GM18907 (cell line): ENCODE measurements around the gene POU5F1.
A peak's percentile ranks its signal among the peaks of the same experiment; 100 is the strongest.
"Not testable (repeated sequence)": the region's sequence is repeated elsewhere in the genome, so short reads cannot be mapped to it uniquely, and the experiment has no call there.

Source experiments
- ATAC-seq: cut with Tn5 transposase; IDR thresholded peaks from one replicate; pipeline ENCODE4 v1.9.1; 2021; ENCODE audit warnings: mild to moderate bottlenecking, moderate library complexity; ENCODE audit not compliant: unreplicated experiment

The POU5F1 gene

GRCh38 chr6:31192431-31193105 lies 22.1 kb upstream of the POU5F1 start:
- ATAC-seq, result not testable (repeated sequence)

GRCh38 chr6:31190488-31190887 lies 20.0 kb upstream of the POU5F1 start:
- peak; percentile 71 for ATAC-seq

DNA sequence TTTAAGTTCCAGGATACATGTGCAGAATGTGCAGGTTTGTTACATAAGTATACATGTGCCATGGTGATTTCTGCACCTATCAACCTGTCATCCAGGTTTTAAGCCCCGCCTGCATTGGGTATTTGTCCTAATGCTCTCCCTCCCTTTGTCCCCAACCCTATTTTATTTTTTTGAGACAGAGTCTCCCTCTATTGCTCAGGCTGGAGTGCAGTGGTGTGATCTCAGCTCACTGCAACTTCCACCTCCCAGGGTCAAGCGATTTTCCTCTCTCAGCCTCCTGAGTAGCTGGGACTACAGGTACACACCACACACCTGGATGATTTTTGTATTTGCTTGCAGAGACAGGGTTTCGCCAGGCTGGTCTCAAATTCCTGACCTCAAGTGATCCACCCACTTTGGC lies 18.7 kb upstream of the POU5F1 start:
- ATAC-seq, result not testable (repeated sequence)

DNA sequence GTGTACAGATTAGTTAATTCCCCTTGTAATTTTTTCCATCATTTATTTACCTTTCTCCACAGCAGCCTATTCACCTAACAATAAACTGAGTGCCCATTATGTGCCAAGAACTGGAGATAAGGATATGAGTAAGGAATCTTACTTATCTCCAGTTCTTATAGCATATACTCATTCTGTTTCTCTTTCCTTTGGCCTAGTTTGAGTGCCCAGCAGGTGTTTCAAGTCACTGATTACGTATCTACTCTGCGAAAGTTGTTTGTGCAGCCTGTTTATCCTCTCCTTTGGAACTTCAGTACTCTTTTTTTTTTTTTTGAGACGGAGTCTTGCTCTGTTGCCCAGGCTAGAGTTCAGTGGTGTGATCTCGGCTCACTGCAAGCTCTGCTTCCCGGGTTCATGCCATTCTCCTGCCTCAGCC lies 17.3 kb upstream of the POU5F1 start:
- no peak for ATAC-seq

- ATAC-seq, result no peak
These were observed 15.7 kb upstream of the POU5F1 start for GRCh38 chr6:31186052-31186734.

- ATAC-seq, result not testable (repeated sequence)
These were observed 15.2 kb upstream of the POU5F1 start for GRCh38 chr6:31185695-31186051.

DNA sequence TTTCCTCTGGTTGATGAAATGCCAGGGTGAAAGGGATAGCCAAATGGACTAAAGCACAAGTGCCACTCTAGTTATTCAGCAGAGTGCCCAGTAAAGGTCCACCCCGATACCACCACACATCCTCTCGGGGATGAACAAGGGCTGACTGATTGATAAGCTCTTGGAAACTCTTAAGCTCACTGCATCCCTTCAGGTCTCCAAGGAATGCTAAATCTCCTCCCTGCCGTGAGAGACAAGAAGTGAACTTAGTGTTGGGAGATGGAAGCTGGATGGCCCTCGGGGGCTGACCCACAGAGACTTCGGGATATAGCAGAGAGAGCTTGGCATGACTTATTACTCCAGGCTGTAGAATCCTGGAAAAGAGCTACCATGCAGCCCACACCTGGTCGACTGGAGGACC lies 13.4 kb upstream of the POU5F1 start:
- ATAC-seq, result not testable (repeated sequence)

DNA sequence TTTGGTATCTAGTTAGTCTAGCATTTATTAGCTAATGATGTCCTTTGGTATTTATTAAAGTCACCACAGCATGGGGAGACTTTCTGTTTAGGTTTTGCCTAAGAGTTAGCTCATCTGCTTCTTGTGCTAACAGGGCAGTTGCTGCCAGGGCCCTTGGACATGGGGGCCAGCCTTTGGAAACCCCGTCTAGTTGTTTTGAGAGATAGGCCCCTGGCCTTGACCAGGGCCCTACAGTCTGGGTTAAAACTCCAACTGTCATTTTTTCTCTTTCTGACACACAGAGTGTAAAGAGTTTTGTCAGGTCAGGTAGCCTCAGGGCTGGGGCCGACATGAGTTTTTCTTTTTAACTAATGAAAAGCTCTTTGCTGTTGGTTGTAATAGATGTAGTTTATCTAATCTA lies 12.8 kb upstream of the POU5F1 start:
- not testable (repeated sequence) for ATAC-seq

DNA sequence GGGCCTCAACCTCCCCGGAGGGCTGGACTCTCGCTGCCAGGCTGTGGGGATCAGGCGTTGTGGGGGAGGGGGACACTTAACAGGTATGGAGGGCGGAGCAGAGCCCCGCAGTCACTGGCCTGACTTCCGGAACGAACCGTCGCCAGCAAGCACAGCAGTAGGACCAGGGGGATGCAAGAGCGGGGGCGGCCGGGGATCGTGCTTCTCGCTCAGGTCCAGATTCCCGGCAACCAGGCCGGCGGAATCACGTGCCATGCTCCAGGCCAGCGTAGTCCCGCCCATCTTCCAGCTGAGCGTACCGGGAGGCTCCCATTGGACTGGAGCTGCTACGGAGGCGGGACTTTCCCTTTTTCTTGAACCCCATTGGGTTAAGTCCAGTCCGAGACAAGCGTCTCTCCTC lies 10.0 kb upstream of the POU5F1 start:
- ATAC-seq, result no peak

GRCh38 chr6:31179896-31180295 lies 9.4 kb upstream of the POU5F1 start:
- no peak for ATAC-seq

GRCh38 chr6:31179042-31179386 lies 8.5 kb upstream of the POU5F1 start:
- ATAC-seq, result no peak

GRCh38 chr6:31178143-31179041 lies 7.9 kb upstream of the POU5F1 start:
- ATAC-seq, result no peak

DNA sequence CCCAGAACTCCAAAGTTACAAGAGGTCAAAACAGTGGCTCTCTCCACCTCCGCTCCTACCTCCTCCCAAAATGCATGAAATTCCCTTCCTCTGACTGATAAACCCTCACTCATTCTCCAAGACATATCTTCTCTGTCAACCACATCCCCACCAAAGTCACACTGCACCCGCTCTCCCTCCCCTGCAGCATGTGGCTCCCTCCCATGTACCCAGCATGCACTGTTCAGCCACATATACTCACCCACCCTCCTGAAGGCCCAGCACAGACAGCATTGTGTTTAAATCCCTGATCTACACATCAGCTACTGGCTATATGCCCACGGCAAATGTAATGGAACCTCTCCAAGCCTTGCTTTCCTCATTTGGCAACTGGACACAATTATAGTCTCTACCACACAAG lies 5.5 kb upstream of the POU5F1 start:
- no peak for ATAC-seq

DNA sequence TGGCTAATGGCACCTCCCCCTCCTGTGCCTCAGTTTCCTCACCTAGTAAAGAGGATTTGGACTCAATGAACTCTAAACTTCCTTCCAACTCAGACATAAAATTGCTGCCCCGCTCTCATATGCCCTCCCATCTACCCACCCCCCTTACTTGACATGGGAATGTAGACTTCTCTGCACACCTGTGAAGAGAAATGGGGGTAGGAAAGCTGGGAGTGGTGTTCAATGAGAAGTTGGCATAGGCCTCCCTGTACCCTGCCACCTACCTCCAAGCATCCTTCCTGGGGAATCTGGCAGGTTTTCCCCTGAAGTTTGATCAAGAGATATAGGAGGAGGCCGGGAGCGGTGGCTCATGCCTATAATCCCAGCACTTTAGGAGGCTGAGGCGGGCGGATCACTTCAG lies 3.9 kb upstream of the POU5F1 start:
- ATAC-seq, result no peak

DNA sequence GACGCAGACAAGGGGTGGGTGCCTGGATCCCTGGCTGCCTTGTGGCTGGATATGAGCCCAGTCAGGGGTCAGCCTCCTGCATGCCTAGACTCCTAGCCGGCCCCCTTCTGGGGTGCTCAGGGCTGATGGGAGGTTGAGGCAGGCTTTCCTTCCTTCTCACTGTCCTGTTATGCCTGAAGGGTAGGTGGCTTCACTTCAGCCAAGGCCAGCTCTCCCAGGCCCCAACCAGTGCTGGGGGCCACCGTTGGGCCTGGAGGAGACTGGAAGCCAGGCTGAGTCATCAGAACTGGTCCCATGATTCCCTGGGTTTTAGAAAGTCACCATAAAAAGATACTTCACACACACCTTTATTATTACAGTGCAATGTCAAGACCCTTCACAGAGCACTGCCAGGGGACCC lies 2.9 kb upstream of the POU5F1 start:
- no peak for ATAC-seq

GRCh38 chr6:31172973-31173384 lies 2.5 kb upstream of the POU5F1 start:
- ATAC-seq, result no peak

DNA sequence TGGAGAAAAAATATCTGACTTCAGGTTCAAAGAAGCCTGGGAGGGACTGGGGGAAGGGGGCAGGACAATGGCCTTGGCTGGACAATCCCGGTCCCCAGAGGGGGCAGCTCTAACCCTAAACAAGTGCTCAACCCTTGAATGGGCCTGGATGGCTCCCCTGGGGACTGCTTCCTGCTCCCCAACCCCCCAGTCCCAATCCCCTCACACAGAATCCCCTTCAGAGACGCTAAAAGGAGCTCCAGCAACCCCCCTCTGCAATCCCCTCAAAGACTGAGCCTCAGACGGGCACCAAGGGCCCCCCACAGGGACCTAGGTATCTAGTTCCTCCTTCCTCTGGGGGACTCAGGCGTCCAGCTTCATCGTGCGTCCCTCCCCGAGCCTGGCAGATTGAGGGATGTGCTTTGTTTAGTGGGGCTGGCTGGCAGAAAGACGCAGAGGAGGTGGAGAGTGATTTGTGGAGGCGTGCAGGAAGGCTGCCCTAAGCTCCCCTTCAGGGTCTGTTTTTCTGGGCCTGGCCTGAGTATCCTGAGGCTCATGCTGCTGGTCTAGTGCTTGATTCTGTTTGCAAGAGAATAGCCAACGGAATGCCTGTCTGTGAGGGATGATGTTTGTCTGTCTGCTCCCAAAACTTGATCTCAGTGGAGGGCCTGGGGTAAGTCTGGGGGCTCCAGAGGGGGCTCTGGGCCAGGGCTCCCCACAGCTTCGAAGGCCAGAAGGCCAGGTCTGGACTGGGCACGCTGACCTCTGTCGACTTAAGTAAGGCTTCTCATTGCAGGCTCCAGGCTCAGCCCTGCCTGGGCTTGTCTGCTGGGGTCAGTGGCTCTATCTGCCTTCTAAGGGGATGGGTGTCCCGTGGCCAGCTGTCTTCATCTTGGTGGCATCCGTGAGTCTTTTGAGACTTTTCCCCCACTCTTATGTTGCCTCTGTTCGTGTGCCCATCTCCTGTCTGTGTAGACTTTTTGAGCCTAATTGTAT lies 1.7 kb upstream of the POU5F1 start:
- ATAC-seq, result no peak

DNA sequence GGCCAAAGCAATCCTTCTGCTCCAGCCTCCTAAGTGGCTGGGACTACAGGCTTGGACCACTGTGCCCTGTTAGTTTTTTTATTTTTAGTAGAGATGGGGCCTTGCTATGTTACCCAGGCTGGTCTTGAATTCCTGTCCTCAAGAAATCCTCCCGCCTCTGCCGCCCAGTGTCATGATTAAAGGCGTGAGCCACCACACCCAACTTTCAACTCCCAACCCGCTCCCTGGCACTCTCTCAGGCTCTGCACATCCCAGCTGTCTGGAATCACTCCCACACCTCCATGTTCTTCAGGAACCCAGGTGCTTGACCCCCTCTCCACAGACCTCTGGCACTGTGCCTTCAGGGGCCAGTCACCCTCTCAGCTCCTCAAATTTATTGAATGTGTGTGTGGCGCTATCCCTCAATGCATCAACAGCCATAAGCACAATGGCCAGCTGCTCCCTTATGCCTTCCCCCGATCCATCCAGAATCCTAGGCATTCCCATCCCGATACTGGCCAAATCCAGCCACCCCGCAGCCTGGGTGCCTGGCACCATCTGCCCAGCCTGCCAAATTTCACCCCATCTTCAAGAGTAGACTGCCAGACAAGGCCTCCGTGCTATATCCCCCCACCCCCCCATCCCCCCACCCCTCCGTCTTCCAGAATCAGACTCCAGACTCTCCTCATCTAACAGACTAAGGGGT lies 647 bp upstream of the POU5F1 start:
- ATAC-seq, result no peak

GRCh38 chr6:31169858-31170599 lies 453 bp downstream of the POU5F1 start:
- not testable (repeated sequence) for ATAC-seq
